Stimulated activated naive CD8-positive, alpha-beta T cell treated with anti-CD3 and anti-CD28 coated beads, Interleukin-15, Interleukin-2, amounts not matched to agents 100 U/mL and 50 U/mL, for 24 hours (primary cell): ENCODE measurements around the gene GARRE1.
"Not testable (repeated sequence)": the region's sequence is repeated elsewhere in the genome, so short reads cannot be mapped to it uniquely, and the experiment has no call there.

Experiments
- ATAC-seq: fragments of 150-1000 bp; cut with Tn5 transposase; one replicate; pipeline ENCODE4 v1.10.0; 2021
- DNase-seq: peaks from one replicate; pipeline ENCODE4 v3.0.0; 2021

The GARRE1 gene

GRCh38 chr19:34260771-34261173 lies 6.4 kb downstream of the GARRE1 start:
- no peak for DNase-seq

GRCh38 chr19:34261334-34262109 lies 7.2 kb downstream of the GARRE1 start:
- ATAC-seq, result no peak
- DNase-seq, result no peak

More at GRCh38 chr19:34260771-34261173, 6.4 kb downstream of the GARRE1 start:
- no peak for ATAC-seq

- ATAC-seq (no peak), DNase-seq (no peak)
These were observed 9.4 kb downstream of the GARRE1 start for GRCh38 chr19:34263745-34264237.

- ATAC-seq, result no peak
These were observed 10.9 kb downstream of the GARRE1 start for GRCh38 chr19:34265221-34265650.

GRCh38 chr19:34269081-34269480 lies 14.7 kb downstream of the GARRE1 start:
- ATAC-seq (no peak), DNase-seq (no peak)

More at GRCh38 chr19:34265221-34265650, 10.9 kb downstream of the GARRE1 start:
- no peak for DNase-seq

- no peak for ATAC-seq
- no peak for DNase-seq
These were observed 15.1 kb downstream of the GARRE1 start for GRCh38 chr19:34269489-34269888.

GRCh38 chr19:34269968-34270621 lies 15.7 kb downstream of the GARRE1 start:
- DNase-seq, result peak; percentile 63
- ATAC-seq, result peak; percentile 96

GRCh38 chr19:34273121-34273520 lies 18.8 kb downstream of the GARRE1 start:
- no peak for ATAC-seq
- DNase-seq, result no peak

- no peak for ATAC-seq
- no peak for DNase-seq
These were observed 20.0 kb downstream of the GARRE1 start for GRCh38 chr19:34274284-34274826.

GRCh38 chr19:34274827-34275625 lies 20.7 kb downstream of the GARRE1 start:
- ATAC-seq (no peak), DNase-seq (no peak)

GRCh38 chr19:34275705-34276104 lies 21.4 kb downstream of the GARRE1 start:
- ATAC-seq (no peak), DNase-seq (no peak)

GRCh38 chr19:34276614-34277013 lies 22.3 kb downstream of the GARRE1 start:
- DNase-seq (no peak), ATAC-seq (no peak)

GRCh38 chr19:34277244-34277643 lies 22.9 kb downstream of the GARRE1 start:
- DNase-seq (no peak), ATAC-seq (no peak)

- DNase-seq, result no peak
- ATAC-seq, result no peak
These were observed 24.4 kb downstream of the GARRE1 start for GRCh38 chr19:34278783-34279182.

- DNase-seq, ATAC-seq: not testable (repeated sequence)
These were observed 27.1 kb downstream of the GARRE1 start for GRCh38 chr19:34281444-34281843.

GRCh38 chr19:34282611-34283519 lies 28.5 kb downstream of the GARRE1 start:
- DNase-seq, result no peak
- no peak for ATAC-seq

GRCh38 chr19:34284505-34284904 lies 30.2 kb downstream of the GARRE1 start:
- DNase-seq (no peak), ATAC-seq (no peak)

GRCh38 chr19:34287662-34288140 lies 33.3 kb downstream of the GARRE1 start:
- ATAC-seq (peak; percentile 4), DNase-seq (no peak)

- DNase-seq (peak; percentile 45), ATAC-seq (peak; percentile 95)
These were observed 34.0 kb downstream of the GARRE1 start for GRCh38 chr19:34288381-34288780.

- DNase-seq (no peak), ATAC-seq (no peak)
These were observed 36.9 kb downstream of the GARRE1 start for GRCh38 chr19:34291235-34291634.

- DNase-seq (no peak), ATAC-seq (no peak)
These were observed 40.7 kb downstream of the GARRE1 start for GRCh38 chr19:34295103-34295502.
